ENCODE results near the gene MEI1.

DNA sequence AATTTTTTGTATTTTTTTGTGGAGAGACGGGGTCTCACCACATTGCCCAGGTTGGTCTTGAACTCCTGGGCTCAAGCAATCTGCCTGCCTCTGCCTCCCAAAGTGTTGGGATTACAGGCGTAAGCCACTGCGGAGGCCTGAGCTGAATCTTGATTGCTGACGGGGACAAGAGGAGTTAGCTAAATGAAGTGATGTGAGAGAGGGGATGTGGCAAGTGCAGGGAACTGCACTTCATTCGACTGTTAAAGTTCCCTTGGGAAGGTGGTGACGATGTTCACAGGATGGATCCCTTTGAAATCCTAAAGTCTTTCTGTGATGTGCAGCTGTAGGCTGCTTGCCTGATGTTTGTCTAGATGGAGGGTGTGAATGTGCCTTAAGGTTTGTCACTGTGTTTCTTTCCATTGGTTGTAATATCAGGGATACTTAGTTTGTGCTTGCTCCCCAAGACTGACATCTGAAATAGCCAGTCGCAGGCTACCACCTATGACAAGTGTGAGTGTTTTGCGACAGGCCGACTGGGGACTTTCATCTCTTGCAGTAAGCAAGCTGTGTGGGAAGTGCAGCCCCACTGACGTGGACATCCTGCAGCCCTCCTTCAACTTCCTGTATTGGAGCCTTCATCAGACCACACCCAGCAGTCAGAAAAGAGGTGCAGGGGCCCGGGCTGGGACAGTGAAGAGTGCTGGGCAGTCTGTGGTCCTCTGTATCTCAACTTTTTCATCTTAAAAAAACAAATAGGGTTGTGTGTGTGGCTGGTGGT is 81.6 kb downstream of the MEI1 start:
- TF ChIP-seq, protein P1, sequence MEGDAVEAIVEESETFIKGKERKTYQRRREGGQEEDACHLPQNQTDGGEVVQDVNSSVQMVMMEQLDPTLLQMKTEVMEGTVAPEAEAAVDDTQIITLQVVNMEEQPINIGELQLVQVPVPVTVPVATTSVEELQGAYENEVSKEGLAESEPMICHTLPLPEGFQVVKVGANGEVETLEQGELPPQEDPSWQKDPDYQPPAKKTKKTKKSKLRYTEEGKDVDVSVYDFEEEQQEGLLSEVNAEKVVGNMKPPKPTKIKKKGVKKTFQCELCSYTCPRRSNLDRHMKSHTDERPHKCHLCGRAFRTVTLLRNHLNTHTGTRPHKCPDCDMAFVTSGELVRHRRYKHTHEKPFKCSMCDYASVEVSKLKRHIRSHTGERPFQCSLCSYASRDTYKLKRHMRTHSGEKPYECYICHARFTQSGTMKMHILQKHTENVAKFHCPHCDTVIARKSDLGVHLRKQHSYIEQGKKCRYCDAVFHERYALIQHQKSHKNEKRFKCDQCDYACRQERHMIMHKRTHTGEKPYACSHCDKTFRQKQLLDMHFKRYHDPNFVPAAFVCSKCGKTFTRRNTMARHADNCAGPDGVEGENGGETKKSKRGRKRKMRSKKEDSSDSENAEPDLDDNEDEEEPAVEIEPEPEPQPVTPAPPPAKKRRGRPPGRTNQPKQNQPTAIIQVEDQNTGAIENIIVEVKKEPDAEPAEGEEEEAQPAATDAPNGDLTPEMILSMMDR (IDR thresholded peaks at IDR 0.05; ENCODE audit: low read depth, low read length, missing input control): no peak
- TF ChIP-seq, protein P2, sequence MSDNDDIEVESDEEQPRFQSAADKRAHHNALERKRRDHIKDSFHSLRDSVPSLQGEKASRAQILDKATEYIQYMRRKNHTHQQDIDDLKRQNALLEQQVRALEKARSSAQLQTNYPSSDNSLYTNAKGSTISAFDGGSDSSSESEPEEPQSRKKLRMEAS (IDR thresholded peaks at IDR 0.05): no peak
- TF ChIP-seq, protein P3, sequence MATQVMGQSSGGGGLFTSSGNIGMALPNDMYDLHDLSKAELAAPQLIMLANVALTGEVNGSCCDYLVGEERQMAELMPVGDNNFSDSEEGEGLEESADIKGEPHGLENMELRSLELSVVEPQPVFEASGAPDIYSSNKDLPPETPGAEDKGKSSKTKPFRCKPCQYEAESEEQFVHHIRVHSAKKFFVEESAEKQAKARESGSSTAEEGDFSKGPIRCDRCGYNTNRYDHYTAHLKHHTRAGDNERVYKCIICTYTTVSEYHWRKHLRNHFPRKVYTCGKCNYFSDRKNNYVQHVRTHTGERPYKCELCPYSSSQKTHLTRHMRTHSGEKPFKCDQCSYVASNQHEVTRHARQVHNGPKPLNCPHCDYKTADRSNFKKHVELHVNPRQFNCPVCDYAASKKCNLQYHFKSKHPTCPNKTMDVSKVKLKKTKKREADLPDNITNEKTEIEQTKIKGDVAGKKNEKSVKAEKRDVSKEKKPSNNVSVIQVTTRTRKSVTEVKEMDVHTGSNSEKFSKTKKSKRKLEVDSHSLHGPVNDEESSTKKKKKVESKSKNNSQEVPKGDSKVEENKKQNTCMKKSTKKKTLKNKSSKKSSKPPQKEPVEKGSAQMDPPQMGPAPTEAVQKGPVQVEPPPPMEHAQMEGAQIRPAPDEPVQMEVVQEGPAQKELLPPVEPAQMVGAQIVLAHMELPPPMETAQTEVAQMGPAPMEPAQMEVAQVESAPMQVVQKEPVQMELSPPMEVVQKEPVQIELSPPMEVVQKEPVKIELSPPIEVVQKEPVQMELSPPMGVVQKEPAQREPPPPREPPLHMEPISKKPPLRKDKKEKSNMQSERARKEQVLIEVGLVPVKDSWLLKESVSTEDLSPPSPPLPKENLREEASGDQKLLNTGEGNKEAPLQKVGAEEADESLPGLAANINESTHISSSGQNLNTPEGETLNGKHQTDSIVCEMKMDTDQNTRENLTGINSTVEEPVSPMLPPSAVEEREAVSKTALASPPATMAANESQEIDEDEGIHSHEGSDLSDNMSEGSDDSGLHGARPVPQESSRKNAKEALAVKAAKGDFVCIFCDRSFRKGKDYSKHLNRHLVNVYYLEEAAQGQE (IDR thresholded peaks at IDR 0.05): no peak

Measured in liver (tissue), 2 donors.